ENCODE data around the gene TTC22. TPM values are rescaled to one million over a fixed set of nuclear protein-coding genes. Genes with fewer than 3 reads are reported as not detected.

TTC22 gene
- total RNA-seq, 1 donor from 2014 or later = 5.7 TPM

DNA sequence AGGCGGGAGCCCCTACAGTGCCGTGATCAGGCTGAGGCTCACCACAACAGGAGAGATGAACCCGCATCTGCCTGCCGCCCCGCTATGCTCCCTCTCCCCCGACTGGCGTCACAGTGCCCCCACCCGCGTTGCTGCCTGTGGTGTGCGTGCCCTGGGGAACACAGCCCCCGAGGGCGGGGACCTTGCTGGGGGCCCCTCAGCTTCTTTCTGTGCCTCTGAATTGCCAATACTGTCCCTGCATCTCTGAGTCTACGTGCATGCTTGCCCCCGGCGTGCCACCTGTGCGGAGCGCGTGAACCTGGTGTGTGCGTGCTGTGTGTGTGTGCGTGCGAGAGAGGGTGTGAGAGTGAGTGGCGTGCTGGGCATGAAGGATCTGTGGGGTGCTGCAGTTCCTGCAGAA lies 47.1 kb downstream of the TTC22 start:
- DNase-seq (ENCODE audit: low read depth) = no peak
- Histone ChIP-seq H3K36me3 (ENCODE audit: control insufficient read depth, insufficient read depth, low read length) (peaks cover 2% of the 10 kb centered on the region), H3K4me3 (ENCODE audit: low read depth, low read length) (no peak overlapping the region), H3K27me3 (ENCODE audit: control insufficient read depth, insufficient read depth, low read length) (peaks cover 2% of the 10 kb centered on the region)
- TF ChIP-seq, protein P1, sequence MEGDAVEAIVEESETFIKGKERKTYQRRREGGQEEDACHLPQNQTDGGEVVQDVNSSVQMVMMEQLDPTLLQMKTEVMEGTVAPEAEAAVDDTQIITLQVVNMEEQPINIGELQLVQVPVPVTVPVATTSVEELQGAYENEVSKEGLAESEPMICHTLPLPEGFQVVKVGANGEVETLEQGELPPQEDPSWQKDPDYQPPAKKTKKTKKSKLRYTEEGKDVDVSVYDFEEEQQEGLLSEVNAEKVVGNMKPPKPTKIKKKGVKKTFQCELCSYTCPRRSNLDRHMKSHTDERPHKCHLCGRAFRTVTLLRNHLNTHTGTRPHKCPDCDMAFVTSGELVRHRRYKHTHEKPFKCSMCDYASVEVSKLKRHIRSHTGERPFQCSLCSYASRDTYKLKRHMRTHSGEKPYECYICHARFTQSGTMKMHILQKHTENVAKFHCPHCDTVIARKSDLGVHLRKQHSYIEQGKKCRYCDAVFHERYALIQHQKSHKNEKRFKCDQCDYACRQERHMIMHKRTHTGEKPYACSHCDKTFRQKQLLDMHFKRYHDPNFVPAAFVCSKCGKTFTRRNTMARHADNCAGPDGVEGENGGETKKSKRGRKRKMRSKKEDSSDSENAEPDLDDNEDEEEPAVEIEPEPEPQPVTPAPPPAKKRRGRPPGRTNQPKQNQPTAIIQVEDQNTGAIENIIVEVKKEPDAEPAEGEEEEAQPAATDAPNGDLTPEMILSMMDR (IDR thresholded peaks at IDR 0.05; ENCODE audit: insufficient read depth, low read length, poor library complexity, severe bottlenecking) = no peak

DNA sequence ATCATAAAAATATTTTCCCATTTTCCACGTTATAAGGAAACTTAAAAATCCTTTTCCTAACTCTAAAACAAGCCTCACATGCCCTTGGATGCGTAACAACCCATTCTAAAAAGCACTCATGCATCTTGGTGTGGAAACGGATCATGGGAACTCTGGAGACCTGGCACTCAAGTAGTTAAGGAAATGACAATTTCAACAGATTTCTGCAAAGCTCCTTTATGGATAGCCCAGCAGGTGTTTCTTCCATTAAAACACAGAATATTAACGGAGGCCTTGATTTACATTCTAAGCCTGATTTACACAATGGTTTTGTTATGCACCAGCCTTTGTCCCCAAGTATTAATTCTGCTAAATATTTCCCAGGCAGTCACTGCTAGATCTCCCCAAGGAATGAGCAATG lies 49.7 kb downstream of the TTC22 start:
- TF ChIP-seq, protein P1 (IDR thresholded peaks at IDR 0.05; ENCODE audit: insufficient read depth, low read length, poor library complexity, severe bottlenecking) = no peak
- H3K4me3 ChIP-seq (ENCODE audit: low read depth, low read length) = no peak overlapping the region
- peaks cover 2% of the 10 kb centered on the region for H3K27me3 ChIP-seq (ENCODE audit: control insufficient read depth, insufficient read depth, low read length)
- H3K36me3 ChIP-seq (ENCODE audit: control insufficient read depth, insufficient read depth, low read length) = no peaks in the 10 kb centered on the region
- no peak for DNase-seq (ENCODE audit: low read depth)

DNA sequence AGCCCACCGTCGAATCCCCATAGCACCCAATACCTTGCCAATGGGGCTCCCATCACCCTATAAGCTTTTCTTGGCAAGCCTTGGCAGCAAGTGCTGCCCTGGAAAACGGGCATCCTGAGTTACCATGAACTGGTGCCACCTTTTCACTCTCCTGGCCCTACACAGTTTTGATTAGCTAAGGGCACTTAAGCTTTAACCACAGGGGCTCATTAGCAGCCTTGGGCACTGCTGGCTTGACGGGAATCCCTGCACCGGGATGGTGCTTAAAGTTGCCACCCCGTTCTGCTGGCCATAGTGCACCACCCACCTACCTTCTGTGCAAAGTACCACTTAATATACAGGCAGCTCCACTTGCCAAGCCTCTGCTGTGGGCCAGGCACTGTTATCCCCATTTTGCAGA lies 50.5 kb downstream of the TTC22 start:
- DNase-seq (ENCODE audit: low read depth) = no peak
- Histone ChIP-seq H3K36me3 (ENCODE audit: control insufficient read depth, insufficient read depth, low read length) (no peaks in the 10 kb centered on the region), H3K27me3 (ENCODE audit: control insufficient read depth, insufficient read depth, low read length) (peaks cover 2% of the 10 kb centered on the region), H3K4me3 (ENCODE audit: low read depth, low read length) (no peak overlapping the region)
- TF ChIP-seq, protein P1 (IDR thresholded peaks at IDR 0.05; ENCODE audit: insufficient read depth, low read length, poor library complexity, severe bottlenecking) = no peak

DNA sequence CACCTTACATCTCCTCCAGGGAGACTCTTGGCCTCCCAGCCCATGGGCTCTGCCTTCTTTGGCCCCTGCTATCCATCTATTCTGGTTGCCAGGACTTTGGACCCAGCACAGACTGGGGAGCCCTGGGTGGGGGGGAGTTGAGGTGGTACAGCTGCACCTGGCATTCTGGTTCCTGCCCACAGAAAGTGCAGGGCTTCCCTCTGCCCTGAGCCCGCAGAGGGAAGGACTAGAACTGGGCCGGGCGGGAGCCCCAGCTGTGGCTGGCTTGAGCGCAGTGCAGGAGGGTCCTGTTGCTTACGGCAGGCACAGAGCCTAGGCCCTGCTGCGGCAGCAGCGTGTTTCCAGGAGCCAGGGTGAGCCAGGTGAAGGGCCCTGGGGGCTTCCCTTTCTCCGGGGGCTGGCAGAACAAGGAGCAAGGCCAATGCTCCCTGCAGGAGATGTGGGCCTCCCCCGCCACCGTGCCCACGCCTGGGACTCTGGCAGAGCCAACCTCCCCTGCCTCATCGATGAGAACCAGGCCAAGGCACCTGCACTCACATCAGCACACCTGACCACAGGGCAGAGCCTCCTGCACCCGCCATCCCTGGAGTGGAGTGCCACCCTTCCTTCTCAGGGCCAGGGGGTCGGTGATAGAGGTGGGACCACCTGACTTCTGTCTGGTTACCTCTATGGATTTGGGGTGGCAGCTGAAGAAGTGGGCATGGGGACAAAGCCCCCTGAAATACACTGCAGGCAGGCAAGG lies 52.9 kb downstream of the TTC22 start:
- Histone ChIP-seq H3K4me3 (ENCODE audit: low read depth, low read length) (no peak overlapping the region), H3K27me3 (ENCODE audit: control insufficient read depth, insufficient read depth, low read length) (peaks cover 2% of the 10 kb centered on the region), H3K36me3 (ENCODE audit: control insufficient read depth, insufficient read depth, low read length) (no peaks in the 10 kb centered on the region)
- TF ChIP-seq, protein P1 (IDR thresholded peaks at IDR 0.05; ENCODE audit: insufficient read depth, low read length, poor library complexity, severe bottlenecking) = no peak
- no peak for DNase-seq (ENCODE audit: low read depth)

DNA sequence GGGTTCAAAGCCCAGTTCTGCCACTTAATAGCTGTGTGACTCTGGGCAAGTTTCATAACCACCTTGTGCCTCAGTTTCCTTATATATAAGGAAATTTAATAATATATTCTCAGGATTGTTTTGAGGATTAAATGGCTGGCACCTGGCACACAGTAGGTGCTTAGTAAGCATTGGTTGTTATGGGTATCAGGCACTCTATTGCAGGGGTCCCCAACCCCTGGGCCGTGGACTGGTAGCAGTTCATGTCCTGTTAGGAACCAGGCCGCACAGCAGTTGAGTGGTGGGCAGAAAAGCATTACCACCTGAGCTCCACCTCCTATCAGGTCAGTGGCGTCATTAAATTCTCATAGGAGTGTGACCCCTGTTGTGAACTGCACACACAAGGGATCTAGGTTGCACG lies 55.3 kb downstream of the TTC22 start:
- no peak for DNase-seq (ENCODE audit: low read depth)
- Histone ChIP-seq H3K36me3 (ENCODE audit: control insufficient read depth, insufficient read depth, low read length) (no peaks in the 10 kb centered on the region), H3K27me3 (ENCODE audit: control insufficient read depth, insufficient read depth, low read length) (peaks cover 2% of the 10 kb centered on the region), H3K4me3 (ENCODE audit: low read depth, low read length) (no peak overlapping the region)
- TF ChIP-seq, protein P1 (IDR thresholded peaks at IDR 0.05; ENCODE audit: insufficient read depth, low read length, poor library complexity, severe bottlenecking) = no peak

DNA sequence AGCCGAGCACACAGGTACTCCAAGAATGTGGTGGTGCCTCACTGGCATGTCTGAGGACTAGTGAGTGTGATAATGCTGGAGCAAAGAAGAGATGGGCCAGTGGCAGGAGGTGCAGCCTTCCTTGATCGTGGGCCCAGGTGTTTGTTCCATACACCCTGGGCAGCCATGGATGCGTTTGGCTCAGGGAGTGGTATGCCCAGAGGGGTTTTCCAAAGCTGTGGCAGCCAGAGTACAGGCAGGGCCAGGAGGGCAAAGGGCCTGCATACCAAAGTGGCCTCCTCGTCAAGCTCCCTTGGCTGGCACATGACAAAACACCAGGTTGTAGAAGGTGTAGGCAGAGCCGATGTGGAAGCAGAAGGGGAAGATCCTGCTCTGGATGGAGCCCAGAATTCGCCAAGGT lies 55.8 kb downstream of the TTC22 start:
- Histone ChIP-seq H3K27me3 (ENCODE audit: control insufficient read depth, insufficient read depth, low read length) (peaks cover 2% of the 10 kb centered on the region), H3K36me3 (ENCODE audit: control insufficient read depth, insufficient read depth, low read length) (no peaks in the 10 kb centered on the region), H3K4me3 (ENCODE audit: low read depth, low read length) (no peak overlapping the region)
- TF ChIP-seq, protein P1 (IDR thresholded peaks at IDR 0.05; ENCODE audit: insufficient read depth, low read length, poor library complexity, severe bottlenecking) = no peak
- DNase-seq (ENCODE audit: low read depth) = no peak

Measured in kidney epithelial cell (primary cell).